Breast epithelium (tissue), 3 donors: ENCODE measurements around the gene DHRS3.

Source experiments
- CTCF ChIP-seq, 3 donors: fragments of 450-650 bp; IDR thresholded peaks; one replicate each; pipeline ENCODE4 v1.5.1; 2016 to 2017; ENCODE audit warnings: antibody characterized with exemption in 3 of 3, mild to moderate bottlenecking in 3 of 3, moderate library complexity in 3 of 3
- POLR2A ChIP-seq: fragments of 450-650 bp; IDR thresholded peaks from one replicate; pipeline ENCODE4 v1.6.1; 2016; ENCODE audit warnings: antibody characterized with exemption, mild to moderate bottlenecking, moderate library complexity
- POLR2AphosphoS5 ChIP-seq, 3 donors: sonication (generic); formaldehyde crosslinking; IDR thresholded peaks; one replicate each; pipeline ENCODE4 v1.6.1; 2017; ENCODE audit warnings: antibody characterized with exemption in 3 of 3

GRCh38 chr1:12555411-12556367, 62.3 kb downstream of the DHRS3 start:
- TF ChIP-seq CTCF (IDR thresholded peaks at IDR 0.05) (no peak), POLR2AphosphoS5 (IDR thresholded peaks at IDR 0.05) (no peak), POLR2A (no peak)
